Measurements from ENCODE around the gene SUPT3H.
"Not testable (repeated sequence)": the region's sequence is repeated elsewhere in the genome, so short reads cannot be mapped to it uniquely, and the experiment has no call there.

The SUPT3H gene

GRCh38 chr6:45104429-45104828 is 273.3 kb downstream of the SUPT3H start:
- no peak for DNase-seq

GRCh38 chr6:45098256-45098655 is 279.5 kb downstream of the SUPT3H start:
- no peak for DNase-seq

- DNase-seq, result no peak
These were observed 282.9 kb downstream of the SUPT3H start for GRCh38 chr6:45094831-45095230.

- no peak for DNase-seq
These were observed 285.6 kb downstream of the SUPT3H start for GRCh38 chr6:45092135-45092534.

GRCh38 chr6:45086360-45087084 is 291.2 kb downstream of the SUPT3H start:
- no peak for DNase-seq

GRCh38 chr6:45084257-45084656 is 293.5 kb downstream of the SUPT3H start:
- no peak for DNase-seq

- no peak for DNase-seq
These were observed 295.6 kb downstream of the SUPT3H start for GRCh38 chr6:45082091-45082490.

- DNase-seq, result no peak
These were observed 296.1 kb downstream of the SUPT3H start for GRCh38 chr6:45081634-45082033.

- no peak for DNase-seq
These were observed 299.3 kb downstream of the SUPT3H start for GRCh38 chr6:45078432-45078831.

GRCh38 chr6:45076217-45076930 is 301.4 kb downstream of the SUPT3H start:
- DNase-seq, result no peak

- no peak for DNase-seq
These were observed 302.5 kb downstream of the SUPT3H start for GRCh38 chr6:45075246-45075645.

- DNase-seq, result no peak
These were observed 303.3 kb downstream of the SUPT3H start for GRCh38 chr6:45074439-45074838.

GRCh38 chr6:45073771-45074170 is 304.0 kb downstream of the SUPT3H start:
- no peak for DNase-seq

- no peak for DNase-seq
These were observed 305.1 kb downstream of the SUPT3H start for GRCh38 chr6:45072673-45073072.

- DNase-seq, result no peak
These were observed 305.7 kb downstream of the SUPT3H start for GRCh38 chr6:45072016-45072415.

GRCh38 chr6:45069091-45069490 is 308.6 kb downstream of the SUPT3H start:
- no peak for DNase-seq

- not testable (repeated sequence) for DNase-seq
These were observed 310.3 kb downstream of the SUPT3H start for GRCh38 chr6:45067446-45067845.

GRCh38 chr6:45062659-45063058 is 315.1 kb downstream of the SUPT3H start:
- not testable (repeated sequence) for DNase-seq

- DNase-seq, result no peak
These were observed 320.0 kb downstream of the SUPT3H start for GRCh38 chr6:45057711-45058110.

- no peak for DNase-seq
These were observed 323.1 kb downstream of the SUPT3H start for GRCh38 chr6:45054610-45055009.

GRCh38 chr6:45052325-45052724 is 325.4 kb downstream of the SUPT3H start:
- DNase-seq, result no peak

- no peak for DNase-seq
These were observed 328.4 kb downstream of the SUPT3H start for GRCh38 chr6:45049188-45049843.

GRCh38 chr6:45047573-45047972 is 330.2 kb downstream of the SUPT3H start:
- no peak for DNase-seq

GRCh38 chr6:45045253-45045601 is 332.5 kb downstream of the SUPT3H start:
- DNase-seq, result no peak

All from stimulated activated CD4-positive, alpha-beta T cell treated with anti-CD3 and anti-CD28 coated beads, Interleukin-2, amount 100 ng/mL, for 24 hours (primary cell).